OCI-LY3 (cell line): ENCODE results near the gene PPP1R26.

Experiments
- EZH2phosphoT487 ChIP-seq: fragments of 200-600 bp; shearing (Covaris generic); IDR thresholded peaks from 2 replicates; pipeline ENCODE4 v1.6.1; 2018; ENCODE audit warnings: antibody characterized with exemption, mixed run types, low read depth
- TF ChIP-seq, protein P1 (sequence below): fragments of 200-600, 300-600 bp; sonication (generic); IDR thresholded peaks from 2 replicates; pipeline ENCODE4 v1.5.1; 2014; ENCODE audit warnings: antibody characterized with exemption, low read length, low read depth

DNA sequence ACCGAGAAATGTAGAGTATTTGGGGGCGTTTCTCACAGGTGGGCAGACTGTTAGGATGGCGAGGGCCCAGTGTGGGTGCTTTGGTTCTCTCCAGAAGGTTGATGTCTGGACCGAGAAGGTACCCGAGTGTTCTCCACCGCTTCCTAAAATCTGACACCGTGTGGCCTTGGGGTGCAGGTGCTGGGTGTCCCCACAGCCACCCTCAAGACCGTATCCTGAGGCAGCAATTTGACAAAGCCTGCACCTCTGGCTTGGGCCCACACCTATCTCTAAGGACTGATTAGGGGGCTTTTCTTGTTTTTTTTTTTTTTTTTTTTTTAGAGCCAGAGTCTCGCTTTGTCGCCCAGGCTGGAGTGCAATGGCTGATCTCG is 1.3 kb downstream of the PPP1R26 start:
- TF ChIP-seq, protein P1, sequence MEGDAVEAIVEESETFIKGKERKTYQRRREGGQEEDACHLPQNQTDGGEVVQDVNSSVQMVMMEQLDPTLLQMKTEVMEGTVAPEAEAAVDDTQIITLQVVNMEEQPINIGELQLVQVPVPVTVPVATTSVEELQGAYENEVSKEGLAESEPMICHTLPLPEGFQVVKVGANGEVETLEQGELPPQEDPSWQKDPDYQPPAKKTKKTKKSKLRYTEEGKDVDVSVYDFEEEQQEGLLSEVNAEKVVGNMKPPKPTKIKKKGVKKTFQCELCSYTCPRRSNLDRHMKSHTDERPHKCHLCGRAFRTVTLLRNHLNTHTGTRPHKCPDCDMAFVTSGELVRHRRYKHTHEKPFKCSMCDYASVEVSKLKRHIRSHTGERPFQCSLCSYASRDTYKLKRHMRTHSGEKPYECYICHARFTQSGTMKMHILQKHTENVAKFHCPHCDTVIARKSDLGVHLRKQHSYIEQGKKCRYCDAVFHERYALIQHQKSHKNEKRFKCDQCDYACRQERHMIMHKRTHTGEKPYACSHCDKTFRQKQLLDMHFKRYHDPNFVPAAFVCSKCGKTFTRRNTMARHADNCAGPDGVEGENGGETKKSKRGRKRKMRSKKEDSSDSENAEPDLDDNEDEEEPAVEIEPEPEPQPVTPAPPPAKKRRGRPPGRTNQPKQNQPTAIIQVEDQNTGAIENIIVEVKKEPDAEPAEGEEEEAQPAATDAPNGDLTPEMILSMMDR = no peak
- TF ChIP-seq EZH2phosphoT487 = no peak
